KOPT-K1 (cell line): ENCODE data around the gene C22orf39.

Experiments
- H3K27ac ChIP-seq: fragments of 200-600 bp; sonication (generic); 2 replicates; pipeline ENCODE4 v1.5.1; 2016; ENCODE audit warnings: antibody characterized with exemption, mild to moderate bottlenecking, low read depth, low read length; ENCODE audit not compliant: poor library complexity, severe bottlenecking
- H3K36me3 ChIP-seq: fragments of 200-600 bp; sonication (generic); 2 replicates; pipeline ENCODE4 v1.5.1; 2017; ENCODE audit warnings: antibody characterized with exemption, mild to moderate bottlenecking, low read length, moderate library complexity; ENCODE audit not compliant: insufficient read depth
- H3K9me3 ChIP-seq: fragments of 200-600 bp; sonication (generic); 2 replicates; pipeline ENCODE4 v1.5.1; 2017; ENCODE audit warnings: antibody characterized with exemption, low read length, mild to moderate bottlenecking; ENCODE audit not compliant: insufficient read depth, poor library complexity, severe bottlenecking

Gene C22orf39

GRCh38 chr22:19410941-19411689, 36.4 kb downstream of the C22orf39 start:
- Histone ChIP-seq H3K9me3 (no peaks in the 10 kb centered on the region), H3K27ac (no peak overlapping the region), H3K36me3 (peaks cover 80% of the 10 kb centered on the region)

GRCh38 chr22:19407649-19408606, 39.6 kb downstream of the C22orf39 start:
- Histone ChIP-seq H3K36me3 (peaks cover 100% of the 10 kb centered on the region), H3K27ac (peak overlapping the region; percentile 13), H3K9me3 (no peaks in the 10 kb centered on the region)

- H3K36me3 ChIP-seq = peaks cover 100% of the 10 kb centered on the region
- no peak overlapping the region for H3K27ac ChIP-seq
- no peaks in the 10 kb centered on the region for H3K9me3 ChIP-seq
Observed at GRCh38 chr22:19406846-19407245, 40.7 kb downstream of the C22orf39 start.

GRCh38 chr22:19406281-19406811, 41.2 kb downstream of the C22orf39 start:
- Histone ChIP-seq H3K36me3 (peaks cover 100% of the 10 kb centered on the region), H3K9me3 (no peaks in the 10 kb centered on the region), H3K27ac (no peak overlapping the region)

- H3K27ac ChIP-seq = no peak overlapping the region
- H3K9me3 ChIP-seq = no peaks in the 10 kb centered on the region
- H3K36me3 ChIP-seq = peaks cover 100% of the 10 kb centered on the region
Observed at GRCh38 chr22:19405652-19406051, 41.9 kb downstream of the C22orf39 start.

- no peak overlapping the region for H3K27ac ChIP-seq
- H3K9me3 ChIP-seq = no peaks in the 10 kb centered on the region
- H3K36me3 ChIP-seq = peaks cover 100% of the 10 kb centered on the region
Observed at GRCh38 chr22:19405133-19405532, 42.4 kb downstream of the C22orf39 start.

GRCh38 chr22:19404676-19405075, 42.8 kb downstream of the C22orf39 start:
- Histone ChIP-seq H3K27ac (no peak overlapping the region), H3K36me3 (peaks cover 100% of the 10 kb centered on the region), H3K9me3 (no peaks in the 10 kb centered on the region)

- Histone ChIP-seq H3K27ac (no peak overlapping the region), H3K36me3 (peaks cover 99% of the 10 kb centered on the region), H3K9me3 (no peaks in the 10 kb centered on the region)
Observed at GRCh38 chr22:19402642-19403191, 44.8 kb downstream of the C22orf39 start.

- Histone ChIP-seq H3K9me3 (no peaks in the 10 kb centered on the region), H3K27ac (no peak overlapping the region), H3K36me3 (peaks cover 99% of the 10 kb centered on the region)
Observed at GRCh38 chr22:19401483-19401882, 46.0 kb downstream of the C22orf39 start.

- H3K36me3 ChIP-seq = peaks cover 99% of the 10 kb centered on the region
- no peaks in the 10 kb centered on the region for H3K9me3 ChIP-seq
- no peak overlapping the region for H3K27ac ChIP-seq
Observed at GRCh38 chr22:19400881-19401280, 46.6 kb downstream of the C22orf39 start.

GRCh38 chr22:19398652-19399051, 48.9 kb downstream of the C22orf39 start:
- H3K27ac ChIP-seq = peak overlapping the region; percentile 3
- H3K36me3 ChIP-seq = peaks cover 99% of the 10 kb centered on the region
- H3K9me3 ChIP-seq = no peaks in the 10 kb centered on the region

GRCh38 chr22:19398206-19398605, 49.3 kb downstream of the C22orf39 start:
- peaks cover 99% of the 10 kb centered on the region for H3K36me3 ChIP-seq
- peak overlapping the region; percentile 3 for H3K27ac ChIP-seq
- H3K9me3 ChIP-seq = no peaks in the 10 kb centered on the region

GRCh38 chr22:19397734-19398104, 49.8 kb downstream of the C22orf39 start:
- Histone ChIP-seq H3K36me3 (peaks cover 98% of the 10 kb centered on the region), H3K27ac (no peak overlapping the region), H3K9me3 (no peaks in the 10 kb centered on the region)

- no peak overlapping the region for H3K27ac ChIP-seq
- no peaks in the 10 kb centered on the region for H3K9me3 ChIP-seq
- peaks cover 98% of the 10 kb centered on the region for H3K36me3 ChIP-seq
Observed at GRCh38 chr22:19396934-19397733, 50.4 kb downstream of the C22orf39 start.
